ENCODE results near the gene CACHD1. TPM values are rescaled to one million over a fixed set of nuclear protein-coding genes. Genes with fewer than 3 reads are reported as not detected.
A peak's percentile ranks its signal among the peaks of the same experiment; 100 is the strongest.

Gene CACHD1
- total RNA-seq, 1 donor from 2014 or later = 44.6 TPM

DNA sequence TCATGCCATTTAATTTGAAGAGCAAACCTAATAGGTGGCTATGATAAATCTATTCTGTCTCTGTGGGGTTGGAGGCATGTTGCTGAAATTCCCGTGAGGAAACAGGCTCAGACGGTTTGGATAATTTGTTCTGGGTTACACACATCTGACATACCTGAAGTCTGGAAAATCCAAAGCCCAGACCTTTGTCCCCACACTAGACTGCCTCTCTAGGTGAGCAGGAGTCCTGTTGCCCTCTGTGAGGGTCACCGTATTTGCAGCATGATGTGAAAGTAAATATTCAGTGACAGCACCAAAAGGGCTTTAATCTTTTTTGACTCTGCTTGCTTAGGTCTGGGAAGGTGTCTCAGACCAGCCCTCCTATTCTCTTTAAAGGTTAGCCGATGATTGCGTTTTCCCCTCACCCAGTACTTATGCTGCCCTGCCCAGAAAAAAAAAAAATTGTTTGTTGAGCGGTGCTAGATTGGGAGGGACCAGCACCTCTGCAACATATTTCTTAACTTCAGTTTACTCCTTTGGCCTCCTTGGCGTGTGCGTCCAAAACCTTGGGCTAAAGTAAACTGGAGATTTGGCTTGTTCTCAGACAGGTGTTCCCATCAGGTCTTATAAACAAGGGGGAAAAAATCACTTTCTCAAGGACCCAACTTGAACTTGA is 67.0 kb downstream of the CACHD1 start:
- H3K4me3 Mint-ChIP-seq = peak overlapping the region; percentile 10
- peaks cover 51% of the 10 kb centered on the region for H3K4me1 Mint-ChIP-seq (ENCODE audit: unreplicated experiment)
- no peak for DNase-seq (ENCODE audit: extremely low spot score, unreplicated experiment)
- peaks cover 5% of the 10 kb centered on the region for H3K9me3 Mint-ChIP-seq
- H3K27ac Mint-ChIP-seq = peak overlapping the region; percentile 44
- peaks cover 12% of the 10 kb centered on the region for H3K36me3 Mint-ChIP-seq
- no peaks in the 10 kb centered on the region for H3K27me3 Mint-ChIP-seq
- TF ChIP-seq CTCF (conservative IDR thresholded peaks at IDR 0.05) = no peak

- Mint-ChIP-seq H3K27ac (no peak overlapping the region), H3K4me3 (no peak overlapping the region), H3K9me3 (peaks cover 5% of the 10 kb centered on the region), H3K4me1 (ENCODE audit: unreplicated experiment) (peaks cover 53% of the 10 kb centered on the region), H3K27me3 (no peaks in the 10 kb centered on the region), H3K36me3 (peaks cover 7% of the 10 kb centered on the region)
- DNase-seq (ENCODE audit: extremely low spot score, unreplicated experiment) = no peak
- TF ChIP-seq CTCF (conservative IDR thresholded peaks at IDR 0.05) = no peak
These were observed 68.0 kb downstream of the CACHD1 start for GRCh38 chr1:64537942-64538341.

GRCh38 chr1:64538389-64538788 is 68.5 kb downstream of the CACHD1 start:
- no peak for DNase-seq (ENCODE audit: extremely low spot score, unreplicated experiment)
- H3K27me3 Mint-ChIP-seq = no peaks in the 10 kb centered on the region
- H3K36me3 Mint-ChIP-seq = peaks cover 7% of the 10 kb centered on the region
- H3K27ac Mint-ChIP-seq = no peak overlapping the region
- peaks cover 53% of the 10 kb centered on the region for H3K4me1 Mint-ChIP-seq (ENCODE audit: unreplicated experiment)
- peaks cover 5% of the 10 kb centered on the region for H3K9me3 Mint-ChIP-seq
- no peak for TF ChIP-seq CTCF (conservative IDR thresholded peaks at IDR 0.05)
- H3K4me3 Mint-ChIP-seq = no peak overlapping the region

DNA sequence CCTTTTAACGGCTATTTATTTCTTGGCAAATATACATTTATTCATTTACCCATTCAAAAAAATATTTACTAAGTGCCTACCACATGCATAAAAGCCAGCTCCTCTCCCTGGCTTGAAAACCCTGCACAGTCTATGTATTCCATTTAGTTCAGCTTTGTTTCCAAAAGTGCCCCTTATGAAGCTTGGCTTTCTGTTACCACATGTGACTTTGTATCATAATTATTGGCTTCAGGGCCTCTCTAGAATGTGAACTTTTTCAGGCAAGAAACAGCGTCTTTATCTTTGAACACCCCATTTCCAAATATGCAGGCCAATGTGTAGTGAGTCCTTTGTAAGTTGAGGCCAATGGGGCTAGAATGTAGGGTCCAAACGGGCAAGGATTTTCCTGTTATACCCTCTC is 69.4 kb downstream of the CACHD1 start:
- H3K36me3 Mint-ChIP-seq = peaks cover 6% of the 10 kb centered on the region
- peaks cover 4% of the 10 kb centered on the region for H3K9me3 Mint-ChIP-seq
- no peaks in the 10 kb centered on the region for H3K27me3 Mint-ChIP-seq
- H3K4me1 Mint-ChIP-seq (ENCODE audit: unreplicated experiment) = peaks cover 59% of the 10 kb centered on the region
- DNase-seq (ENCODE audit: extremely low spot score, unreplicated experiment) = no peak
- TF ChIP-seq CTCF (conservative IDR thresholded peaks at IDR 0.05) = no peak
- H3K4me3 Mint-ChIP-seq = peak overlapping the region; percentile 23
- H3K27ac Mint-ChIP-seq = peak overlapping the region; percentile 10

- H3K36me3 Mint-ChIP-seq = peaks cover under 1% of the 10 kb centered on the region
- H3K27me3 Mint-ChIP-seq = no peaks in the 10 kb centered on the region
- no peaks in the 10 kb centered on the region for H3K9me3 Mint-ChIP-seq
- peaks cover 64% of the 10 kb centered on the region for H3K4me1 Mint-ChIP-seq (ENCODE audit: unreplicated experiment)
- peak overlapping the region; percentile 70 for H3K4me3 Mint-ChIP-seq
- no peak for TF ChIP-seq CTCF (conservative IDR thresholded peaks at IDR 0.05)
- H3K27ac Mint-ChIP-seq = peak overlapping the region; percentile 50
- DNase-seq (ENCODE audit: extremely low spot score, unreplicated experiment) = no peak
These were observed 69.9 kb downstream of the CACHD1 start for GRCh38 chr1:64539781-64540218.
